H1 (cell line): ENCODE measurements around the gene SPSB1. TPM values are rescaled to one million over a fixed set of nuclear protein-coding genes. Genes with fewer than 3 reads are reported as not detected.

Source experiments
- CTCF ChIA-PET: fragments of 300-600 bp; sonication (Branson Sonifier 250); formaldehyde crosslinking; loops from one replicate; lab custom pipeline; 2021; ENCODE audit not compliant: partially characterized antibody; lab: Charles Lee
- POLR2A ChIA-PET: fragments of 300-600 bp; sonication (Branson Sonifier 250); formaldehyde crosslinking; loops from one replicate; lab custom pipeline; 2021; ENCODE audit warnings: inconsistent platforms; ENCODE audit not compliant: partially characterized antibody; lab: Charles Lee
- DNase-seq, 2 experiments: peaks; one replicate each; pipeline versions ENCODE4 v3.0.0 to v3.0.0-alpha.2; 2010 to 2022; ENCODE audit warnings: low spot score in 2 of 2, low read depth in 1 of 2, mixed read lengths in 1 of 2
- FAIRE-seq: peaks from 2 replicates; lab custom pipeline; 2011; peaks lifted over from hg19 to GRCh38; lab: Jason Lieb, UNC
- H2AFZ ChIP-seq: 2 replicates; pipeline ENCODE4 v1.8.1; 2012; ENCODE audit warnings: low read length, inconsistent platforms
- H2AK5ac ChIP-seq: 2 replicates; pipeline ENCODE4 v1.6.1; 2013; ENCODE audit warnings: low read depth, low read length
- H2BK120ac ChIP-seq: replicated peaks from 2 replicates; pipeline ENCODE3; 2013; ENCODE audit warnings: low read depth, low read length, inconsistent platforms
- H2BK12ac ChIP-seq: 2 replicates; pipeline ENCODE4 v1.6.1; 2013; ENCODE audit warnings: low read depth, low read length
- H2BK15ac ChIP-seq: 2 replicates; pipeline ENCODE4 v1.6.1; 2013; ENCODE audit warnings: low read length
- H2BK20ac ChIP-seq: 2 replicates; pipeline ENCODE4 v1.6.1; 2013; ENCODE audit warnings: low read length
- H2BK5ac ChIP-seq: 2 replicates; pipeline ENCODE4 v1.6.1; 2013; ENCODE audit warnings: low read depth, low read length
- H3K14ac ChIP-seq: 2 replicates; pipeline ENCODE4 v1.6.1; 2013; ENCODE audit warnings: inconsistent platforms; ENCODE audit not compliant: insufficient read length
- H3K18ac ChIP-seq: 2 replicates; pipeline ENCODE4 v1.6.1; 2013; ENCODE audit warnings: low read length; ENCODE audit errors: extremely low read depth
- H3K23ac ChIP-seq: 2 replicates; pipeline ENCODE4 v1.6.1; 2013; ENCODE audit warnings: inconsistent platforms; ENCODE audit not compliant: insufficient read length
- H3K23me2 ChIP-seq: 2 replicates; pipeline ENCODE4 v1.6.1; 2013; ENCODE audit warnings: low read depth, low read length
- H3K27ac ChIP-seq: 2 replicates; pipeline ENCODE4 v1.6.1; 2011; ENCODE audit warnings: low read depth, low read length, inconsistent platforms
- H3K27me3 ChIP-seq, 4 experiments: replicated peaks in 1 of 4; 1 replicate in 1 of 4; 2 replicates in 3 of 4; pipeline versions ENCODE4 v1.6.1 to v1.8.1; 2011 to 2013; ENCODE audit warnings: low read length in 3 of 4, mild to moderate bottlenecking in 3 of 4, inconsistent platforms in 2 of 4, mixed read lengths in 2 of 4, moderate library complexity in 1 of 4; ENCODE audit not compliant: control insufficient read depth in 3 of 4, insufficient read depth in 3 of 4; ENCODE audit errors: extremely low read depth in 1 of 4
- H3K36me3 ChIP-seq, 4 experiments: 2 replicates each; pipeline versions ENCODE4 v1.6.1 to v1.8.1; 2011 to 2013; ENCODE audit warnings: mild to moderate bottlenecking in 4 of 4, low read length in 3 of 4, moderate library complexity in 2 of 4, control low read depth in 1 of 4, inconsistent platforms in 1 of 4; ENCODE audit not compliant: insufficient read depth in 4 of 4, control insufficient read depth in 2 of 4
- H3K4ac ChIP-seq: replicated peaks from 2 replicates; pipeline ENCODE3; 2013; ENCODE audit warnings: low read length, low read depth, mixed read lengths, inconsistent platforms; ENCODE audit not compliant: insufficient read length
- H3K4me1 ChIP-seq, 4 experiments: replicated peaks in 1 of 4; 1 replicate in 1 of 4; 2 replicates in 3 of 4; pipeline versions ENCODE4 v1.6.1 to v1.8.1; 2011 to 2013; ENCODE audit warnings: low read length in 3 of 4, inconsistent platforms in 2 of 4, mixed read lengths in 1 of 4; ENCODE audit not compliant: insufficient read depth in 4 of 4, control insufficient read depth in 3 of 4
- H3K4me2 ChIP-seq, 2 experiments: 2 replicates each; pipeline versions ENCODE4 v1.6.1 to v1.8.1; 2011 to 2013; ENCODE audit warnings: low read depth in 2 of 2, low read length in 2 of 2, control low read depth in 1 of 2, inconsistent platforms in 1 of 2, mild to moderate bottlenecking in 1 of 2; ENCODE audit not compliant: insufficient read depth in 1 of 2
- H3K4me3 ChIP-seq, 4 experiments: fragments of 200-600, 300-600 bp in 1 of 4; sonication (generic), shearing (Covaris generic), sonication (Bioruptor Twin) in 1 of 4; 2 replicates each; pipeline versions ENCODE4 v1.5.1 to v1.8.1; 2011 to 2016; ENCODE audit warnings: low read length in 4 of 4, low read depth in 3 of 4, control low read depth in 2 of 4, inconsistent platforms in 2 of 4, mild to moderate bottlenecking in 2 of 4, mixed read lengths in 1 of 4, moderate library complexity in 1 of 4; ENCODE audit not compliant: insufficient read depth in 2 of 4; ENCODE audit errors: extremely low read depth in 1 of 4
- H3K56ac ChIP-seq: replicated peaks from 2 replicates; pipeline ENCODE3; 2013; ENCODE audit warnings: low read depth, mild to moderate bottlenecking, mixed read lengths, low read length, inconsistent platforms; ENCODE audit not compliant: insufficient read length
- H3K79me1 ChIP-seq: 2 replicates; pipeline ENCODE4 v1.6.1; 2013; ENCODE audit warnings: low read depth, low read length, control low read depth
- H3K79me2 ChIP-seq, 2 experiments: 2 replicates each; pipeline versions ENCODE4 v1.6.1 to v1.8.1; 2012 to 2013; ENCODE audit warnings: low read length in 2 of 2, mild to moderate bottlenecking in 2 of 2, inconsistent platforms in 1 of 2; ENCODE audit not compliant: insufficient read depth in 2 of 2, control insufficient read depth in 1 of 2
- H3K9ac ChIP-seq, 4 experiments: replicated peaks in 1 of 4; 1 replicate in 1 of 4; 2 replicates in 3 of 4; pipeline versions ENCODE4 v1.6.1 to v1.8.1; 2011 to 2013; ENCODE audit warnings: low read depth in 3 of 4, low read length in 3 of 4, control low read depth in 2 of 4, mild to moderate bottlenecking in 2 of 4, moderate library complexity in 2 of 4, inconsistent platforms in 1 of 4; ENCODE audit errors: extremely low read depth in 1 of 4
- H3K9me3 ChIP-seq, 2 experiments: 2 replicates each; pipeline versions ENCODE4 v1.6.1 to v1.8.1; 2012 to 2013; ENCODE audit warnings: mild to moderate bottlenecking in 2 of 2, moderate library complexity in 2 of 2, control low read depth in 1 of 2, inconsistent platforms in 1 of 2, low read depth in 1 of 2, low read length in 1 of 2, mixed read lengths in 1 of 2; ENCODE audit not compliant: insufficient read depth in 2 of 2
- H4K20me1 ChIP-seq, 2 experiments: replicated peaks in 1 of 2; 2 replicates each; pipeline versions ENCODE3 to v1.8.1; 2011 to 2013; ENCODE audit warnings: inconsistent platforms in 2 of 2, low read length in 2 of 2, mild to moderate bottlenecking in 1 of 2; ENCODE audit not compliant: insufficient read depth in 2 of 2, control insufficient read depth in 1 of 2
- H4K5ac ChIP-seq: 2 replicates; pipeline ENCODE4 v1.6.1; 2013; ENCODE audit warnings: low read length, low read depth, mixed read lengths, inconsistent platforms; ENCODE audit not compliant: insufficient read length
- H4K8ac ChIP-seq: 2 replicates; pipeline ENCODE4 v1.8.0; 2013; ENCODE audit warnings: mild to moderate bottlenecking, moderate library complexity, low read length, inconsistent platforms; ENCODE audit not compliant: insufficient read depth; ENCODE audit errors: extremely low read depth
- H4K91ac ChIP-seq: replicated peaks from 2 replicates; pipeline ENCODE3; 2013; ENCODE audit warnings: low read length, mixed read lengths, inconsistent platforms; ENCODE audit not compliant: insufficient read length
- ASH2L ChIP-seq: fragments of 200-600, 300-600 bp; sonication (generic); IDR thresholded peaks from one replicate; pipeline ENCODE4 v1.7.1; 2017; ENCODE audit warnings: low read length
- BACH1 ChIP-seq: IDR thresholded peaks from 2 replicates; pipeline ENCODE4 v1.6.1; 2012; ENCODE audit warnings: low read length, improper control_type of control experiment
- CBX8 ChIP-seq: fragments of 300-800, 300-1000 bp; sonication (generic); IDR thresholded peaks from 2 replicates; pipeline ENCODE4 v1.7.1; 2016; ENCODE audit warnings: low read depth, low read length, borderline replicate concordance
- EGR1 ChIP-seq: IDR thresholded peaks from 2 replicates; pipeline ENCODE4 v1.6.1; 2011; ENCODE audit warnings: low read depth, low read length, borderline replicate concordance
- GTF2F1 ChIP-seq: IDR thresholded peaks from 2 replicates; pipeline ENCODE4 v1.6.1; 2012; ENCODE audit warnings: low read depth, low read length, improper control_type of control experiment, borderline replicate concordance
- KDM1A ChIP-seq: fragments of 200-600, 300-600 bp; sonication (generic); IDR thresholded peaks from 2 replicates; pipeline ENCODE4 v1.7.1; 2016; ENCODE audit warnings: mild to moderate bottlenecking, low read length, borderline replicate concordance
- MAFK ChIP-seq: IDR thresholded peaks from 2 replicates; pipeline ENCODE4 v1.6.1; 2012; ENCODE audit warnings: low read depth, mild to moderate bottlenecking, improper control_type of control experiment, low read length
- RNF2 ChIP-seq: fragments of 200-900, 300-1000 bp; sonication (generic); IDR thresholded peaks from 2 replicates; pipeline ENCODE4 v1.7.1; 2016; ENCODE audit warnings: borderline replicate concordance, low read depth, mild to moderate bottlenecking, antibody characterized with exemption, low read length; ENCODE audit not compliant: poor library complexity, severe bottlenecking; ENCODE audit errors: missing control alignments
- SAP30 ChIP-seq: fragments of 300-600 bp; sonication (generic); IDR thresholded peaks from 2 replicates; pipeline ENCODE4 v1.7.1; 2012; ENCODE audit warnings: low read length, moderate library complexity, mild to moderate bottlenecking, inconsistent platforms; ENCODE audit not compliant: insufficient read depth, insufficient replicate concordance
- SIX5 ChIP-seq: IDR thresholded peaks from 2 replicates; pipeline ENCODE4 v1.6.1; 2011; ENCODE audit warnings: mild to moderate bottlenecking, low read depth, low read length
- TAF1 ChIP-seq: IDR thresholded peaks from 2 replicates; pipeline ENCODE4 v1.6.1; 2011; ENCODE audit warnings: mild to moderate bottlenecking, low read depth, low read length
- ZNF274 ChIP-seq: IDR thresholded peaks from 2 replicates; pipeline ENCODE4 v1.7.0; 2012; ENCODE audit warnings: low read length, borderline replicate concordance; ENCODE audit errors: extremely low read depth
- WGBS, 2 experiments: shearing (Covaris generic) in 1 of 2; methylation state at CpG; one replicate each; pipeline versions ENCODE4 v1.1.6 to v1.1.7; 2013 to 2015; ENCODE audit warnings: low lambda C conversion rate in 2 of 2, mixed read lengths in 2 of 2, inconsistent platforms in 1 of 2, low coverage in 1 of 2, missing lambda C conversion rate in 1 of 2; ENCODE audit not compliant: insufficient replicate concordance in 2 of 2, insufficient coverage in 1 of 2, insufficient read length in 1 of 2; ENCODE audit errors: extremely low coverage in 1 of 2, missing lambda C conversion rate in 1 of 2; 5-methylcytosine and 5-hydroxymethylcytosine counted together
- polyA plus RNA-seq, 7 experiments: library from polyadenylated mRNA; depleted of rRNA in 3 of 7; stranded (reverse) in 5 of 7; unstranded in 2 of 7; fragments of >200 nt in 5 of 7; fragments of 200-250 nt in 2 of 7; gene quantifications; 1 replicate in 5 of 7; 2 replicates in 1 of 7; 4 replicates in 1 of 7; pipeline versions ENCODE4 v1.2.1 to v1.2.3, GENCODE V29; 2011 to 2013; ENCODE audit warnings: missing spikeins in 2 of 7, mixed read lengths in 2 of 7
- total RNA-seq: library from RNA; stranded (reverse); fragmentation: NEBNext Ultra II Directional; extraction: Animal tissue kit (Norgen Biotek cat#: 25700); gene quantifications from 2 replicates; pipeline ENCODE4 v1.2.1, GENCODE V29; 2021
- TF ChIP-seq, protein P1 (sequence below): IDR thresholded peaks from 2 replicates; pipeline ENCODE4 v1.6.1; 2012; ENCODE audit warnings: inconsistent platforms

SPSB1 gene
- total and polyA plus RNA-seq, 2 of the 8 experiments (the other 6 are each of a cell fraction or from before 2014, with no cell fraction given): 5.3 to 6.4 TPM

GRCh38 chr1:9417695-9418094, 125.0 kb downstream of the SPSB1 start:
- POLR2A ChIA-PET: interaction anchor here (1.3 kb wide), 1 partner anchor 11 kb away, joined by 3 read pairs; no protein-coding TSS in a partner anchor
- no peak overlapping the region for H2BK12ac ChIP-seq
- peaks cover 0 to 10% (median 6%) of the 10 kb centered on the region in 4 experiments; a peak in 6 of 7 replicates for H3K4me1 ChIP-seq
- CTCF ChIA-PET: interaction anchor here (1.4 kb wide), 1 partner anchor 38 kb away, joined by 3 read pairs; no protein-coding TSS in a partner anchor
- H2BK20ac ChIP-seq: no peak overlapping the region
- no peak overlapping the region for H3K27ac ChIP-seq
- no peaks in the 10 kb centered on the region for H3K9me3 ChIP-seq
- no peak overlapping the region for H3K18ac ChIP-seq
- no peak overlapping the region for H2BK5ac ChIP-seq
- no peak overlapping the region for H4K91ac ChIP-seq
- H4K5ac ChIP-seq: no peak overlapping the region
- no peaks in the 10 kb centered on the region for H3K79me1 ChIP-seq
- no peaks in the 10 kb centered on the region for H4K20me1 ChIP-seq
- no peak for DNase-seq
- WGBS, 2 experiments: 78% methylated on average over 7 of the region's 9 CpGs; no CpG with 5 or more reads in 1 of the 2 experiments
- no peak overlapping the region for H4K8ac ChIP-seq
- H2BK15ac ChIP-seq: no peak overlapping the region
- no peaks in the 10 kb centered on the region for H3K23me2 ChIP-seq
- H3K9ac ChIP-seq: no peak overlapping the region
- no peaks in the 10 kb centered on the region for H3K27me3 ChIP-seq
- no peak overlapping the region for H2AFZ ChIP-seq
- H3K4me2 ChIP-seq: no peak overlapping the region
- no peak overlapping the region for H3K4ac ChIP-seq
- no peak overlapping the region for H3K4me3 ChIP-seq
- H2AK5ac ChIP-seq: no peak overlapping the region
- no peak for FAIRE-seq
- H3K36me3 ChIP-seq: no peaks in the 10 kb centered on the region
- H3K23ac ChIP-seq: no peak overlapping the region
- no peaks in the 10 kb centered on the region for H3K79me2 ChIP-seq
- no peak overlapping the region for H3K56ac ChIP-seq
- no peak overlapping the region for H2BK120ac ChIP-seq
- H3K14ac ChIP-seq: no peak overlapping the region
- no peak for TF ChIP-seq SIX5
- no peak for TF ChIP-seq CBX8
- TF ChIP-seq EGR1: no peak
- no peak for TF ChIP-seq ZNF274
- TF ChIP-seq ASH2L: no peak
- TF ChIP-seq KDM1A: no peak
- no peak for TF ChIP-seq GTF2F1
- no peak for TF ChIP-seq MAFK
- no peak for TF ChIP-seq BACH1
- no peak for TF ChIP-seq RNF2
- TF ChIP-seq, protein P1, sequence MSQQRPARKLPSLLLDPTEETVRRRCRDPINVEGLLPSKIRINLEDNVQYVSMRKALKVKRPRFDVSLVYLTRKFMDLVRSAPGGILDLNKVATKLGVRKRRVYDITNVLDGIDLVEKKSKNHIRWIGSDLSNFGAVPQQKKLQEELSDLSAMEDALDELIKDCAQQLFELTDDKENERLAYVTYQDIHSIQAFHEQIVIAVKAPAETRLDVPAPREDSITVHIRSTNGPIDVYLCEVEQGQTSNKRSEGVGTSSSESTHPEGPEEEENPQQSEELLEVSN: no peak
- no peak for TF ChIP-seq SAP30
- TF ChIP-seq TAF1: no peak
